ENCODE data around the gene SLC5A3. TPM values are rescaled to one million over a fixed set of nuclear protein-coding genes. Genes with fewer than 3 reads are reported as not detected.

Gene SLC5A3
- total and polyA plus RNA-seq, 10 of the 15 experiments (the other 5 are each of a cell fraction or from before 2014, with no cell fraction given), result 3.3 to 21.4 (median 12.0) TPM

- no peak for TF ChIP-seq CREB1 (IDR thresholded peaks at IDR 0.05; ENCODE audit: low read depth)
Measured at GRCh38 chr21:34115160-34115559, 41.8 kb downstream of the SLC5A3 start (continued).

GRCh38 chr21:34116569-34116968 is 43.2 kb downstream of the SLC5A3 start:
- POLR2A ChIA-PET, result interaction anchor here (1.5 kb wide), 1 partner anchor 12 kb away, joined by 4 read pairs; no protein-coding TSS in a partner anchor
- DNase-seq (ENCODE audit: low read depth, low spot score) (no peak), FAIRE-seq (no peak), ATAC-seq (no peak)
- no peak overlapping the region for H2AFZ ChIP-seq (ENCODE audit: control insufficient read depth, low read depth, low read length)
- 99% methylated on average over 3 of the region's 3 CpGs for WGBS (ENCODE audit: insufficient coverage, insufficient replicate concordance, low lambda C conversion rate, missing lambda C conversion rate)
- in situ Hi-C loops (cut with MboI) (no loop called here), intact Hi-C loops (cut with micrococcal nuclease; ENCODE audit: unreplicated experiment) (loop anchor here (10.0 kb wide), 1 partner anchor 208 kb away; no protein-coding TSS in a partner anchor)
- H3K27ac ChIP-seq (ENCODE audit: control insufficient read depth, insufficient read depth), result no peak overlapping the region
- no peak overlapping the region for H3K4me2 ChIP-seq (ENCODE audit: control insufficient read depth, insufficient read depth)
- H4K20me1 ChIP-seq (ENCODE audit: control insufficient read depth, insufficient read depth), result no peaks in the 10 kb centered on the region
- no peaks in the 10 kb centered on the region; the same call in 2 of the 3 replicates for H3K9me3 ChIP-seq (replicated peaks; ENCODE audit: control insufficient read depth, insufficient read depth, low read length)
- TF ChIP-seq MEF2B (IDR thresholded peaks at IDR 0.05; ENCODE audit: partially characterized antibody, poor library complexity, severe bottlenecking), result no peak
- no peak for TF ChIP-seq RELB (IDR thresholded peaks at IDR 0.05; ENCODE audit: low read depth)
- TF ChIP-seq NR2F1 (conservative IDR thresholded peaks at IDR 0.05), result peak; percentile 54; the same call in 1 of the 2 replicates
- peaks cover 1% of the 10 kb centered on the region for H3K79me2 ChIP-seq (ENCODE audit: control insufficient read depth, insufficient read depth, low read length)
- no peak overlapping the region for H3K9ac ChIP-seq (ENCODE audit: control insufficient read depth, insufficient read depth, low read length)
- no peaks in the 10 kb centered on the region for H3K27me3 ChIP-seq (replicated peaks in 1 of 2; ENCODE audit: control insufficient read depth in 2 of 2, insufficient read depth in 2 of 2, low read length in 1 of 2)
- H3K4me1 ChIP-seq (ENCODE audit: control insufficient read depth, insufficient read depth, low read length), result no peaks in the 10 kb centered on the region
- SMC1A ChIA-PET (ENCODE audit: uncharacterized antibody, unreplicated experiment), result interaction anchor here (0.7 to 1.1 kb wide), 2 partner anchors 8 to 435 kb away, joined by 3 read pairs; no protein-coding TSS in a partner anchor
- CTCF ChIA-PET, result interaction anchor here (1.1 kb wide), 1 partner anchor 192 kb away, joined by 6 read pairs; no protein-coding TSS in a partner anchor
- H3K4me3 ChIP-seq, result no peak overlapping the region
- H3K36me3 ChIP-seq (ENCODE audit: control insufficient read depth in 2 of 2, insufficient read depth in 2 of 2, low read length in 1 of 2), result peaks cover 0 to 6% of the 10 kb centered on the region in 2 experiments; a peak in 1 of 4 replicates
- RAD21 ChIA-PET (ENCODE audit: unreplicated experiment), result interaction anchor here (0.7 to 1.2 kb wide), 3 partner anchors 15 to 192 kb away, joined by 3 to 4 read pairs (median 4); no protein-coding TSS in a partner anchor
- BruUV-seq (replicated peaks), result no TSS peak
